Stimulated activated CD8-positive, alpha-beta memory T cell treated with anti-CD3 and anti-CD28 coated beads, Interleukin-4, amount 100 ng/mL, for 24 hours (primary cell): ENCODE measurements around the gene ATOX1.
"Not testable (repeated sequence)": the region's sequence is repeated elsewhere in the genome, so short reads cannot be mapped to it uniquely, and the experiment has no call there.

Experiments used
- DNase-seq: peaks from one replicate; pipeline ENCODE4 v3.0.0-alpha.2; 2020; ENCODE audit warnings: low read depth

Gene ATOX1

GRCh38 chr5:151733358-151734063 lies 24.9 kb downstream of the ATOX1 start:
- no peak for DNase-seq

GRCh38 chr5:151730381-151730780 lies 28.1 kb downstream of the ATOX1 start:
- DNase-seq: no peak

GRCh38 chr5:151729597-151729996 lies 28.8 kb downstream of the ATOX1 start:
- DNase-seq: not testable (repeated sequence)

- DNase-seq: no peak
Measured at GRCh38 chr5:151724360-151724759, 34.1 kb downstream of the ATOX1 start.

- DNase-seq: no peak
Measured at GRCh38 chr5:151722546-151722945, 35.9 kb downstream of the ATOX1 start.

- no peak for DNase-seq
Measured at GRCh38 chr5:151721812-151722391, 36.5 kb downstream of the ATOX1 start.

GRCh38 chr5:151721087-151721646 lies 37.3 kb downstream of the ATOX1 start:
- DNase-seq: no peak

GRCh38 chr5:151720215-151720614 lies 38.2 kb downstream of the ATOX1 start:
- no peak for DNase-seq

GRCh38 chr5:151719228-151720000 lies 39.0 kb downstream of the ATOX1 start:
- no peak for DNase-seq

GRCh38 chr5:151718646-151719045 lies 39.8 kb downstream of the ATOX1 start:
- DNase-seq: no peak

- DNase-seq: no peak
Measured at GRCh38 chr5:151718153-151718552, 40.3 kb downstream of the ATOX1 start.

GRCh38 chr5:151717416-151717815 lies 41.0 kb downstream of the ATOX1 start:
- DNase-seq: no peak

- DNase-seq: no peak
Measured at GRCh38 chr5:151709109-151709735, 49.2 kb downstream of the ATOX1 start.

GRCh38 chr5:151708126-151708525 lies 50.3 kb downstream of the ATOX1 start:
- DNase-seq: no peak

- DNase-seq: no peak
Measured at GRCh38 chr5:151707567-151707966, 50.9 kb downstream of the ATOX1 start.

- no peak for DNase-seq
Measured at GRCh38 chr5:151706906-151707305, 51.5 kb downstream of the ATOX1 start.

GRCh38 chr5:151703780-151704179 lies 54.7 kb downstream of the ATOX1 start:
- no peak for DNase-seq

GRCh38 chr5:151703227-151703626 lies 55.2 kb downstream of the ATOX1 start:
- DNase-seq: no peak

GRCh38 chr5:151700820-151701219 lies 57.6 kb downstream of the ATOX1 start:
- no peak for DNase-seq

GRCh38 chr5:151700296-151700695 lies 58.1 kb downstream of the ATOX1 start:
- DNase-seq: no peak

- DNase-seq: no peak
Measured at GRCh38 chr5:151699071-151699901, 59.1 kb downstream of the ATOX1 start.
